HFFc6 (cell line): ENCODE results near the gene SLC44A3. TPM values are rescaled to one million over a fixed set of nuclear protein-coding genes. Genes with fewer than 3 reads are reported as not detected.

Experiments
- DNase-seq: peaks from one replicate; pipeline ENCODE4 v3.0.0-alpha.2; 2018
- H3K27ac Mint-ChIP-seq: 2 replicates; pipeline ENCODE4 v1.8.0; 2020; ENCODE audit warnings: mild to moderate bottlenecking, mixed read lengths
- H3K27me3 Mint-ChIP-seq: 2 replicates; pipeline ENCODE4 v1.8.0; 2021; ENCODE audit warnings: mild to moderate bottlenecking, moderate library complexity, mixed read lengths; ENCODE audit not compliant: insufficient read depth
- H3K36me3 Mint-ChIP-seq: 2 replicates; pipeline ENCODE4 v1.8.0; 2021; ENCODE audit warnings: low read depth, mixed read lengths
- H3K4me1 Mint-ChIP-seq: 2 replicates; pipeline ENCODE4 v1.8.0; 2020; ENCODE audit warnings: low read depth, mixed read lengths
- H3K4me3 Mint-ChIP-seq: 2 replicates; pipeline ENCODE4 v1.8.0; 2020; ENCODE audit warnings: mild to moderate bottlenecking, moderate library complexity, mixed read lengths
- H3K9me3 Mint-ChIP-seq: 2 replicates; pipeline ENCODE4 v1.8.0; 2020; ENCODE audit warnings: mild to moderate bottlenecking, mixed read lengths
- total RNA-seq, 6 experiments: library from RNA; stranded (reverse); fragmentation: NEBNext Ultra II Directional; extraction: Animal tissue kit (Norgen Biotek cat#: 25700); gene quantifications; 2 replicates in 1 of 6; 3 replicates in 5 of 6; pipeline ENCODE4 v1.2.3, GENCODE V29; 2021
- TF ChIP-seq, protein P1 (sequence below): fragments of 200-600 bp; sonication (generic); IDR thresholded peaks from 2 replicates; pipeline ENCODE4 v1.5.0; 2021; ENCODE audit warnings: antibody characterized with exemption, mild to moderate bottlenecking

The SLC44A3 gene
- total RNA-seq, 6 experiments from 2014 or later: 0.62 to 1.8 (median 0.73) TPM

DNA sequence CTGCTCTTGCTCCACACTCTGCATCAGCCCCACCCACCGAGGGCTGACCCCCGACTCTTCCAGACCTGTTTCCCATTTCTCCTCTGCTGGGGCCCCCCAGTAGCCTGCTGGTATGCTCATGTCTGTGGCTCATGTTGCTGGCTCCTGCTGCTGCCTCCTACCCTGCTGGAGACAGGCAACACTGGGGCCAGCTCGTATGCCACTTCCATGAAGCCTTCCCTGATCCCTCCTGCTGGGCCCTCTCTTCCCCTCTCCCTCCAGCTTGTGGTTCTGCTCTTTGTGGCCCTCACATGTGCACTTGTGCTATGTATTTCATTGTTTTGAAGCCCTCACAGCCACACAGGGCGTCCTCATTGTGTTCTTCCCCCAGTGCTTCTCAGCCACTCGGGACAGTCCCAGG, 66.2 kb downstream of the SLC44A3 start:
- Mint-ChIP-seq H3K27me3 (0 out of 2 replicates have a peak, but pooled peaks cover 5% of the 10 kb centered on the region), H3K27ac (no peak overlapping the region), H3K9me3 (no peaks in the 10 kb centered on the region), H3K36me3 (peaks cover 6% of the 10 kb centered on the region; the same call in 1 of the 2 replicates), H3K4me1 (peaks cover 27% of the 10 kb centered on the region), H3K4me3 (no peak overlapping the region)
- no peak for DNase-seq
- TF ChIP-seq, protein P1, sequence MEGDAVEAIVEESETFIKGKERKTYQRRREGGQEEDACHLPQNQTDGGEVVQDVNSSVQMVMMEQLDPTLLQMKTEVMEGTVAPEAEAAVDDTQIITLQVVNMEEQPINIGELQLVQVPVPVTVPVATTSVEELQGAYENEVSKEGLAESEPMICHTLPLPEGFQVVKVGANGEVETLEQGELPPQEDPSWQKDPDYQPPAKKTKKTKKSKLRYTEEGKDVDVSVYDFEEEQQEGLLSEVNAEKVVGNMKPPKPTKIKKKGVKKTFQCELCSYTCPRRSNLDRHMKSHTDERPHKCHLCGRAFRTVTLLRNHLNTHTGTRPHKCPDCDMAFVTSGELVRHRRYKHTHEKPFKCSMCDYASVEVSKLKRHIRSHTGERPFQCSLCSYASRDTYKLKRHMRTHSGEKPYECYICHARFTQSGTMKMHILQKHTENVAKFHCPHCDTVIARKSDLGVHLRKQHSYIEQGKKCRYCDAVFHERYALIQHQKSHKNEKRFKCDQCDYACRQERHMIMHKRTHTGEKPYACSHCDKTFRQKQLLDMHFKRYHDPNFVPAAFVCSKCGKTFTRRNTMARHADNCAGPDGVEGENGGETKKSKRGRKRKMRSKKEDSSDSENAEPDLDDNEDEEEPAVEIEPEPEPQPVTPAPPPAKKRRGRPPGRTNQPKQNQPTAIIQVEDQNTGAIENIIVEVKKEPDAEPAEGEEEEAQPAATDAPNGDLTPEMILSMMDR: no peak

DNA sequence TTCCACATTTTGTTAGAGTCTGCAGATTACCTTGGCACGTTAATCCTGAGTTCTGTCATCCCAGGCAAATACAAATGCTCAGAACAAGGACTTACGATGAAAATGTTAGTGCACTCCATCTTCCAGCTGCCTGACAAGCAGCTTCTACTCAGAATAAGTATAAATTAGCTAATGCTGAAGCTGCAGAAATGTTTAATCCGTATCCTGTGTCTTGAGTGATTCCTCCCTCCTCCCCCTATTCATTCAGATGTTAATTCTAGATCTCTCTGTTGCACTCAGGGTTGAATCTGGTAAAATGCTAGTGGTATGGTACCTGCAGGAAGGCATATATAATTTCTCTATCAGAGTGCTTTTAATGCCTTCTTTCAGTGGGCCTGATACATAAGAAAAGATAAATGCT, 66.9 kb downstream of the SLC44A3 start:
- Mint-ChIP-seq H3K9me3 (no peaks in the 10 kb centered on the region), H3K27me3 (0 out of 2 replicates have a peak, but pooled peaks cover 5% of the 10 kb centered on the region), H3K27ac (no peak overlapping the region), H3K4me3 (no peak overlapping the region), H3K36me3 (peaks cover 6% of the 10 kb centered on the region; the same call in 1 of the 2 replicates), H3K4me1 (peaks cover 27% of the 10 kb centered on the region)
- TF ChIP-seq, protein P1: no peak
- DNase-seq: no peak

DNA sequence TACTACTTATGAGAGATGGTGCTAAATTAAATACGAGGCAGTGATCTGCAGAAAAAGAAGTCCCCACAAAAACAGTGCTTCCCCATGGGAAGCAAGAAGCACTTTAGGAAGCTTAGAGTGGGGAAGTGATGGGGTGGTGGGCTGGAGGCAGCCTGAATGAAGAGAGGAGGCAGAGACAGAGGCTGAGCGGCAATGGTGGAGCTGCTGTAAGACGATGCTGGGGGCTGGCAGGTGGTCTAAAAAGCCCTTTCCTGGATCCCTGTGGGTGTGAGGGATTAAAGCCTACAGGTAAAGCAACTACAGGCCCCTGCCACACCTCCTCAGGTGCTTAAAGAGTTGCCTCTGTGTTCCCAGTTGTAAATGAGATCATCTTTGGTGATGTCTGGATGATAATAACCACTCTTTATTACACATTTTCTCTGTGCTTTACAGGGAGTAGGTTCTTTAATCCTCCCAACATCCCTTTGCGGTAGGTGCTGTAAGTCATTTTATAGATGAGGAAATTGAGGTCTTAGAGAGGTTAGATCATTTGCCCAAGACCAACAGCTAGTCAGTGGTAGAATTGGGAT, 67.5 kb downstream of the SLC44A3 start:
- Mint-ChIP-seq H3K4me3 (no peak overlapping the region), H3K27ac (no peak overlapping the region)

DNA sequence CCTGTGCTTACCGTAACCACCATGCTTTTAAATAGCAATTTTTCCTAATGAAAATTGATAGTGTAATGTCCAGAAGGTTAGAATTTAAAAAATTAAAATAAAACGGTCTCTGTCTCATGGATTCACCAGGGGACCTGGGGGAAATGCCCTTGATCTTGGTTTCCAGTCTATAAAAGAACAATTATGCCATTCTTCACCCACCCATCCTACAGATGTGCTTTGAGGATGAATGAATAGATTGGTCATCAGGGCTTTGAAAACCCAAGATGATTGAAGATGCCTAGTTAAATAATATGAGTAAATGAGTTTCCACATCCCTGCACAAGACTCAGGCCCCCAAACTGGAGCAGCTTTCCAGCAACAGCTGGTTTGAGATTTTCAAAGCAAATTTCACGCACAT, 68.0 kb downstream of the SLC44A3 start:
- Mint-ChIP-seq H3K27me3 (0 out of 2 replicates have a peak, but pooled peaks cover 5% of the 10 kb centered on the region), H3K27ac (no peak overlapping the region), H3K4me1 (peaks cover 21% of the 10 kb centered on the region), H3K4me3 (no peak overlapping the region), H3K9me3 (no peaks in the 10 kb centered on the region), H3K36me3 (peaks cover 6% of the 10 kb centered on the region; the same call in 1 of the 2 replicates)
- no peak for DNase-seq
- TF ChIP-seq, protein P1: no peak

More for the DNA sequence above, 67.5 kb downstream of the SLC44A3 start:
- TF ChIP-seq, protein P1: no peak
- Mint-ChIP-seq H3K36me3 (peaks cover 6% of the 10 kb centered on the region; the same call in 1 of the 2 replicates), H3K27me3 (0 out of 2 replicates have a peak, but pooled peaks cover 5% of the 10 kb centered on the region), H3K4me1 (peaks cover 26% of the 10 kb centered on the region), H3K9me3 (no peaks in the 10 kb centered on the region)
- DNase-seq: no peak

DNA sequence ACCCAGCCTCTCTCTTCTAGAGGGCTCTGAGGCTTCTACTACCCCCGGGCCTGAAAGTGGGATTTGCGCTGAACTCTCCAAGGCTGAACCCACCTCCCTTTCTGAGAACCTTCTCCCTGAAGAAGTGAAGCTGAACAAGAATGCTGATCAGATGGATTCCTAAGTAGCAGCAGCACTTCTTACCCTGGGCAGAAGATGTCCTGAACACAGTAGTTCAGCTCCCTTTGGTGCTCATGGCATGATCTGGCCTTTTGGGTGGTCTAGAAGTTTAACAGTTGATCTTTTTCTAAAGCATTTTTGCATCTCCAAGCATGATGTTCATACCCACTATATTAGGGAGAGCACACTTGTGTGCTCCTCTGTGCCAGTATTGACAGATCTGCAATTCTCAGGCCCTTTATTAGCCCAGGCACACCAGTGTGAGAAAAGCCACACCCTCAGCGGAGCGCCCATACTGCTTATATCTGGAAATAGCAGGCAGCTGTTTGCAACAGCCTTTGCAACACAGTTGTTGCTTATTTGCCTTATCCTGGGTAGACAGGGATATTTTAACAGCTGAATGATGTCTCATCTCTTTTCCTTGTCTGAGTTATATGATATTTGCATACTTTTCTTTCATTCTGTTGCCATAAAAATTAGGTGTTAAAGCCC, 72.6 kb downstream of the SLC44A3 start:
- H3K9me3 Mint-ChIP-seq: no peaks in the 10 kb centered on the region
- TF ChIP-seq, protein P1: no peak
- H3K4me3 Mint-ChIP-seq: no peak overlapping the region
- DNase-seq: no peak
- H3K27ac Mint-ChIP-seq: no peak overlapping the region
- no peaks in the 10 kb centered on the region for H3K4me1 Mint-ChIP-seq
- no peaks in the 10 kb centered on the region for H3K27me3 Mint-ChIP-seq
- peaks cover 35% of the 10 kb centered on the region for H3K36me3 Mint-ChIP-seq
